ENCODE results near the gene PHF24. TPM values are rescaled to one million over a fixed set of nuclear protein-coding genes. Genes with fewer than 3 reads are reported as not detected.
"Not testable (repeated sequence)": the region's sequence is repeated elsewhere in the genome, so short reads cannot be mapped to it uniquely, and the experiment has no call there.

Gene PHF24
- polyA plus RNA-seq, 3 donors = 0.04 TPM; not detected in 2

DNA sequence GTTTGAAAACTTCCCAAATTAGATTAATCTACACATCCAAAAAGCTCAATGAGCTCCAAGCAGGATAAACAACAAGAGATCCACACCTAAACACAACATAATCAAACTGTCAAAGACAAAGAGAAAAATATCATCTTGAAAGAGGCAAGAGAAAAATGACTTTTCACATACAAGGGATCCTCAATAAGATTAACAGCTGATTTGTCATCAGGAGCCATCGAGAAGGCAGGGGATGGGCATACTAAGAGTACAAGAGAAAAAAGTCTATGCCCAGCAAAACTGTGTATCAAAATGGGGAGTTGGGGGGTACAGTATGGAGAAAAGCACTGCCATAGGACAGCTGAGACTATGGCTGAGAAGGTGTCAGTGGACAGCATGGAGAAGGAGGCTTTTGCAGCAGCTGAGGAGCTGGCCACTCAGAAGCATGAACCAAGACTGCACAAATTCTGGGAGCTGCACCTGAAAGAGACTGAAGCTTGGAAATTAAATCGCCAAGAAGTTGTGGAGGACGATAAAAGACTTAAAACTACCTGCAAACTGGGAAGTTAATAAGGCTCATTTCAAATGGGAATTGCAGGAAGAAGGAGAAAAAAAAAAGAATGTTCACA is 52.4 kb downstream of the PHF24 start:
- no peaks in the 10 kb centered on the region for H3K4me1 ChIP-seq (ENCODE audit: control insufficient read depth in 1 of 2, insufficient read depth in 2 of 2, low read length in 2 of 2)
- H2AFZ ChIP-seq (ENCODE audit: insufficient read depth, low read depth, low read length, poor library complexity, severe bottlenecking) = no peak overlapping the region
- H3K36me3 Mint-ChIP-seq = peaks cover 9 to 15% of the 10 kb centered on the region in 2 donors
- no peaks in the 10 kb centered on the region for H3K36me3 ChIP-seq (replicated peaks in 1 of 2; ENCODE audit: control insufficient read depth in 1 of 2, insufficient read depth in 2 of 2, low read length in 2 of 2)
- no peak overlapping the region for H3K4me2 ChIP-seq (replicated peaks; ENCODE audit: extremely low read depth, low read length, poor library complexity, severe bottlenecking)
- TF ChIP-seq, protein P1, sequence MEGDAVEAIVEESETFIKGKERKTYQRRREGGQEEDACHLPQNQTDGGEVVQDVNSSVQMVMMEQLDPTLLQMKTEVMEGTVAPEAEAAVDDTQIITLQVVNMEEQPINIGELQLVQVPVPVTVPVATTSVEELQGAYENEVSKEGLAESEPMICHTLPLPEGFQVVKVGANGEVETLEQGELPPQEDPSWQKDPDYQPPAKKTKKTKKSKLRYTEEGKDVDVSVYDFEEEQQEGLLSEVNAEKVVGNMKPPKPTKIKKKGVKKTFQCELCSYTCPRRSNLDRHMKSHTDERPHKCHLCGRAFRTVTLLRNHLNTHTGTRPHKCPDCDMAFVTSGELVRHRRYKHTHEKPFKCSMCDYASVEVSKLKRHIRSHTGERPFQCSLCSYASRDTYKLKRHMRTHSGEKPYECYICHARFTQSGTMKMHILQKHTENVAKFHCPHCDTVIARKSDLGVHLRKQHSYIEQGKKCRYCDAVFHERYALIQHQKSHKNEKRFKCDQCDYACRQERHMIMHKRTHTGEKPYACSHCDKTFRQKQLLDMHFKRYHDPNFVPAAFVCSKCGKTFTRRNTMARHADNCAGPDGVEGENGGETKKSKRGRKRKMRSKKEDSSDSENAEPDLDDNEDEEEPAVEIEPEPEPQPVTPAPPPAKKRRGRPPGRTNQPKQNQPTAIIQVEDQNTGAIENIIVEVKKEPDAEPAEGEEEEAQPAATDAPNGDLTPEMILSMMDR (IDR thresholded peaks at IDR 0.05) = no peak
- intact Hi-C loops (cut with micrococcal nuclease) = no loop called here
- 88% methylated on average over 3 of the region's 3 CpGs for WGBS (ENCODE audit: insufficient coverage)
- H3K4me3 Mint-ChIP-seq = no peak overlapping the region
- H3K9ac ChIP-seq (ENCODE audit: insufficient read depth, low read length, poor library complexity, severe bottlenecking) = no peak overlapping the region
- H3K27ac Mint-ChIP-seq = no peak overlapping the region
- peaks cover 22 to 27% (median 25%) of the 10 kb centered on the region in 7 donors for H3K9me3 Mint-ChIP-seq
- no peaks in the 10 kb centered on the region for H3K79me2 ChIP-seq (ENCODE audit: insufficient read depth, low read length)
- no peak overlapping the region for H3K4me3 ChIP-seq (replicated peaks in 1 of 3; ENCODE audit: low read depth in 2 of 3, low read length in 3 of 3)
- no peaks in the 10 kb centered on the region for H4K20me1 ChIP-seq (ENCODE audit: insufficient read depth, low read length)
- no peaks in the 10 kb centered on the region for H3K4me1 Mint-ChIP-seq
- H3K27ac ChIP-seq (ENCODE audit: low read depth in 1 of 2, low read length in 2 of 2) = no peak overlapping the region
- H3K27me3 Mint-ChIP-seq (ENCODE audit: low read depth in 3 of 3) = no peaks in the 10 kb centered on the region
- H3K9me3 ChIP-seq (replicated peaks in 1 of 2; ENCODE audit: control insufficient read depth in 1 of 2, insufficient read depth in 1 of 2, low read length in 2 of 2) = peaks cover 10 to 15% of the 10 kb centered on the region in 2 donors
- H3K27me3 ChIP-seq (ENCODE audit: control insufficient read depth in 2 of 2, insufficient read depth in 2 of 2, low read length in 2 of 2) = no peaks in the 10 kb centered on the region
- no peak for DNase-seq

DNA sequence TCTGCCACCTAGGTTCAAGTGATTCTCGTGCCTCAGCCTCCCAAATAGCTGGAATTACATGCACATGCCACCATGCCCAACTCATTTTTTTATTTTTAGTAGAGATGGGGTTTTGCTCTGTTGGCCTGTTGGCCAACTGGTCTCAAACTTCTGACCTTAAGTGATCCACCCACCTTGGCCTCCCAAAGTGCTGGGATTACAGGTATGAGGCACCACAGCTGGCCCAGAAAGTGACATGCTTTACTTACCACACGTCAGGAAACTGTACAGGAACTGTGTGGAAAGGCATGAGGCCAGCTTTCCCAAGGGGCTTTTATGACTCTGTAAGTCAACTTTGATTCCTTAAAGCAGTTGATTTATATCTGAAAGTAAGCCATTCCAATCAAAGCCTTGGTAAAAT is 56.4 kb downstream of the PHF24 start:
- Histone ChIP-seq H2AFZ (ENCODE audit: insufficient read depth, low read depth, low read length, poor library complexity, severe bottlenecking) (no peak overlapping the region), H3K4me1 (ENCODE audit: control insufficient read depth in 1 of 2, insufficient read depth in 2 of 2, low read length in 2 of 2) (no peaks in the 10 kb centered on the region), H3K9ac (ENCODE audit: insufficient read depth, low read length, poor library complexity, severe bottlenecking) (no peak overlapping the region), H4K20me1 (ENCODE audit: insufficient read depth, low read length) (no peaks in the 10 kb centered on the region), H3K27me3 (ENCODE audit: control insufficient read depth in 2 of 2, insufficient read depth in 2 of 2, low read length in 2 of 2) (no peaks in the 10 kb centered on the region), H3K9me3 (replicated peaks in 1 of 2; ENCODE audit: control insufficient read depth in 1 of 2, insufficient read depth in 1 of 2, low read length in 2 of 2) (peaks cover 11 to 15% of the 10 kb centered on the region in 2 donors), H3K79me2 (ENCODE audit: insufficient read depth, low read length) (no peaks in the 10 kb centered on the region), H3K4me3 (replicated peaks in 1 of 3; ENCODE audit: low read depth in 2 of 3, low read length in 3 of 3) (no peak overlapping the region), H3K27ac (ENCODE audit: low read depth in 1 of 2, low read length in 2 of 2) (no peak overlapping the region), H3K36me3 (replicated peaks in 1 of 2; ENCODE audit: control insufficient read depth in 1 of 2, insufficient read depth in 2 of 2, low read length in 2 of 2) (no peaks in the 10 kb centered on the region), H3K4me2 (replicated peaks; ENCODE audit: extremely low read depth, low read length, poor library complexity, severe bottlenecking) (no peak overlapping the region)
- no peaks in the 10 kb centered on the region for H3K4me1 Mint-ChIP-seq
- no CpG with 5 or more reads among the region's 2 CpGs for WGBS (ENCODE audit: insufficient coverage)
- intact Hi-C loops (cut with micrococcal nuclease) = no loop called here
- H3K27me3 Mint-ChIP-seq (ENCODE audit: low read depth in 3 of 3) = no peaks in the 10 kb centered on the region
- no peak for DNase-seq
- TF ChIP-seq, protein P1 (IDR thresholded peaks at IDR 0.05) = no peak
- H3K27ac Mint-ChIP-seq = no peak overlapping the region
- H3K4me3 Mint-ChIP-seq = no peak overlapping the region
- peaks cover 9 to 13% of the 10 kb centered on the region in 2 donors for H3K36me3 Mint-ChIP-seq
- peaks cover 16 to 39% (median 29%) of the 10 kb centered on the region in 7 donors for H3K9me3 Mint-ChIP-seq

DNA sequence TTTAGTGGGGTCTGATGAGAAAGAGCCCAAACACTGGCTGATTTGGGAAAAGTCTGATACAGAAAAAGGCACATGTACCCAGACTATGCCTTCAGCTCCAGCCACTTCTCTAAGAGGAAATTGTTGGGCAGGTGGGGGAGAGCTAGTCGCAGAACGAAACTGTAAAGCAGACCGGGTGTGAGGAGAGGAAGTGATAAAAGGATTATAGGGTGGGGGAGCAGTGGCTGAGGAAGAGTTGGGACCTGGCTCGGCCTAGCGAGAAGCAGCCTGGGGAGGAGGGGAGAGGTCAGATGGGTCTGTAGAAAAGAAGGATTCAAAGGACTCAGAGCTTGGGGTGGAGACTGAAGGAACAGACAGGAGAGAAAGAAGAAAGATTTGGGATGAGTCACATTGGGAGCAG is 65.4 kb downstream of the PHF24 start:
- DNase-seq; H3K4me1 Mint-ChIP-seq; H3K27me3 ChIP-seq (ENCODE audit: control insufficient read depth in 2 of 2, insufficient read depth in 2 of 2, low read length in 2 of 2); H3K9me3 ChIP-seq (replicated peaks in 1 of 2; ENCODE audit: control insufficient read depth in 1 of 2, insufficient read depth in 1 of 2, low read length in 2 of 2); H3K36me3 ChIP-seq (replicated peaks in 1 of 2; ENCODE audit: control insufficient read depth in 1 of 2, insufficient read depth in 2 of 2, low read length in 2 of 2); H3K9me3 Mint-ChIP-seq; H4K20me1 ChIP-seq (ENCODE audit: insufficient read depth, low read length); intact Hi-C loops (cut with micrococcal nuclease); H2AFZ ChIP-seq (ENCODE audit: insufficient read depth, low read depth, low read length, poor library complexity, severe bottlenecking); H3K36me3 Mint-ChIP-seq; H3K4me3 ChIP-seq (replicated peaks in 1 of 3; ENCODE audit: low read depth in 2 of 3, low read length in 3 of 3); H3K4me2 ChIP-seq (replicated peaks; ENCODE audit: extremely low read depth, low read length, poor library complexity, severe bottlenecking); H3K27me3 Mint-ChIP-seq (ENCODE audit: low read depth in 3 of 3); H3K27ac ChIP-seq (ENCODE audit: low read depth in 1 of 2, low read length in 2 of 2); H3K9ac ChIP-seq (ENCODE audit: insufficient read depth, low read length, poor library complexity, severe bottlenecking); H3K4me1 ChIP-seq (ENCODE audit: control insufficient read depth in 1 of 2, insufficient read depth in 2 of 2, low read length in 2 of 2); H3K79me2 ChIP-seq (ENCODE audit: insufficient read depth, low read length): not testable (repeated sequence)
- peak overlapping the region; percentile 20 to 51 for H3K4me3 Mint-ChIP-seq
- peak overlapping the region in 1 of 7 donors; percentile 59 for H3K27ac Mint-ChIP-seq
- WGBS (ENCODE audit: insufficient coverage) = 0% methylated on average over 5 of the region's 5 CpGs

Data from CD14-positive monocyte (primary cell).